SIG-M5 treated with dmso at 0.1 percent for 504 hours (cell line): ENCODE measurements around the gene PITPNC1.
"Not testable (repeated sequence)": the region's sequence is repeated elsewhere in the genome, so short reads cannot be mapped to it uniquely, and the experiment has no call there.

Experiments used
- DNase-seq: peaks from one replicate; lab custom pipeline; 2025; ENCODE audit not compliant: unreplicated experiment; lab: John Stamatoyannopoulos, UW

Gene PITPNC1

GRCh38 chr17:67456103-67456502 lies 79.0 kb downstream of the PITPNC1 start:
- no peak for DNase-seq

GRCh38 chr17:67456889-67457288 lies 79.8 kb downstream of the PITPNC1 start:
- DNase-seq = no peak

- no peak for DNase-seq
Measured at GRCh38 chr17:67458203-67458602, 81.1 kb downstream of the PITPNC1 start.

DNA sequence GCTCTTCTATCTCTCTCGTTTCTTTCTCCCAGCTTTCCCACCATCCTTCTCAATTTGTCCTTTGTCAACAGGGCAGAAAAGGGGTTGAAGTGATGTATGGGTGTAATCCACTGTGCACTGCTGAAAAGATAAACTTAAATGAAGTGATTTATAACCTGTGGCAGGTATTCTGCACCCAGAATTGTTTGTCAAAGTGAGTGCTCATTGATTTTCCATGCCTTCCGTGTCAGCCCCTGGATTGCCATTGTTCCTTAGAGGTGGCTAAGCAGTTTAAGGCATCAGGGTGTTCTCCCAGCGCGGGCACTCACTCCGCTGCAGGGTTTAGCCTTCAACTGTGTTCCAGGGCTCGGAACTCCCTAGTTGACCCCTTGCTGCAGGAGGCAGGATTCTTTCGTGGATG lies 82.9 kb downstream of the PITPNC1 start:
- DNase-seq = no peak

DNA sequence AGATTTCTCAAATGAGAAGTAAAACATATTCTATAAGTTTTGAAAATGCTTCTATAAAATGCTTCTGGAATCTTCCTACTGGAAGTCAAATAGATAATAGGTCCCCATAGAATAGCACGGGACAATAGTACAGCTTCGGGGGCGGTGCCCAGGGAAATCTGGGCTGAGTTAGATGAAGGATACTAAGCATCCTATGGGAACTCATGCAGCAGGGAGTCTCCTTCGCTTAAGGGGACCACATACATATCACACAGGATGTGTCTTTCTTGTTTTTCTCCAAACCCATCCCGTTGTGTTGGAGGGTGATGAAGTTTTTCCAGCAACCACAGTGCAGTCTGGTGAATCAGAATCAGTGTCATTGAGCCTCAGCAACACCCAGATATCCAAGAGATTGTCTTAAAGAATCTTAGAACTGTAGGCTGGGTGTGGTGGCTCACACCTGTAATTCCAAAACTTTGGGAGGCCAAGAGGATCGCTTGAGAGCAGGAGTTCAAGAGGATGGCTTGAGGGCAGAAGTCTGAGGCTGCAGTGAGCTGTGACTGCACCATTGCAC lies 84.2 kb downstream of the PITPNC1 start:
- DNase-seq = no peak

- DNase-seq = no peak
Measured at GRCh38 chr17:67461876-67462275, 84.8 kb downstream of the PITPNC1 start.

GRCh38 chr17:67466251-67466796 lies 89.2 kb downstream of the PITPNC1 start:
- no peak for DNase-seq

DNA sequence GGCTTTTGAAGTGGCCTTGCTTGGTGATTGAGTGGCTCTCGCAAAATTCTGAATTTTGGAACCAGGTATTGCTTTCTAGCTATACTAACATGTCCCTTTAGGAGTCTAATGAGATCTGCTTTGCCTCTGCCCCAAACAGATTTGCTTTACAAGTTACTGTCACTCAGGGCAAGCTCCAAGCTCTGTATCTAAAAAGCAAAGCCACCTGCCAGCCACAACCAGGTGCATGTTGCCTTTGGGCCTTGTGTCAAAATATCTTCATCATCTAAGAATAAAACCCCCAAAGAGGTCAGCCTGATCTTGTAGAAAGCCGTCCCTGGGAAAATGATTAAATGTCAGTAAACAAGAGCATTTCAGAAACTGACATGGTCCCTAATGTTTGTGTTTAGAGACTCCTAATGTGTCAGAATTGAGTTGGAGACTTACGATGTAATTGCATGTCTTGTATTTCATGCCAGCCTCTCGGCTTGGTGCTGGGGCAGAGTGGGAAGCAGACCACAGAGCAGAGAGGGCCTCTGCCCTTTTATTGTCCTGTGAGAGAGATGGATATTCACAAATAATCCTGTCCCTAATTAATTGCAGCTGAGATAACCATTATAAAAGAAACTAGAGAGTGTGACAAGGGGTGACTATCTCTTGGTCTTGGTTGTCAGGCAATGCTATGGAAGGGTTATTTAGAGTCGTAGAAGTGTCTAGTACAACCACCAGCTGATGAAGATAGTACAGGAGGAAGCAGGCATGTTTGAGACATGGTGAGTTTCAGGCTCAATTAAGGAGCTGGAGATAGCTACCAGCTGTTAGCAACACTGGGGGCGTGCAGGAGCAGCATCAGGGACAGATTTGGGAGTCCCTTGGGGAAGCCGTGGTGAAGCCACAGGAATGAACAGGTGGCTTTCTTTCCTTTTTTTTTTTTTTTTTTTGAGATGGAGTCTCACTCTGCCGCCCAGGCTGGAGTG lies 90.7 kb downstream of the PITPNC1 start:
- DNase-seq = no peak

- DNase-seq = peak; percentile 37
Measured at GRCh38 chr17:67469208-67469980, 92.3 kb downstream of the PITPNC1 start.

DNA sequence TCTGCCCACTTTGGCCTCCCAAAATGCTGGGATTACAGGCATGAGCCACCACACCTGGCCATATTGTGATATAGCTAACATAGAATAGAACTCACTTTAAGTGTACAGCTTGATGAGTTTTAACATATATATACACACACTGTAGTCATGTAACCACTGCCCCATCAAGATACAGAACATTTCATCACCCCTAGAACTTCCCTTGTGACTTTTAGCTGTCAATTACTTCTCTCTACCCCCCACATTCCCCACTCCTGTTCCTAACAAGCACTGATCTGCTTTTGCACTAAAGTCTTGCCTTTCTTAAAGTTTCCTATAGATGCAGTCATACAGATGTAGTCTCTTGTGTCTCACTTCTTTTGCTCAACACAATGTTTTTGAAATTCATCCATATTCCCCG lies 93.1 kb downstream of the PITPNC1 start:
- no peak for DNase-seq

DNA sequence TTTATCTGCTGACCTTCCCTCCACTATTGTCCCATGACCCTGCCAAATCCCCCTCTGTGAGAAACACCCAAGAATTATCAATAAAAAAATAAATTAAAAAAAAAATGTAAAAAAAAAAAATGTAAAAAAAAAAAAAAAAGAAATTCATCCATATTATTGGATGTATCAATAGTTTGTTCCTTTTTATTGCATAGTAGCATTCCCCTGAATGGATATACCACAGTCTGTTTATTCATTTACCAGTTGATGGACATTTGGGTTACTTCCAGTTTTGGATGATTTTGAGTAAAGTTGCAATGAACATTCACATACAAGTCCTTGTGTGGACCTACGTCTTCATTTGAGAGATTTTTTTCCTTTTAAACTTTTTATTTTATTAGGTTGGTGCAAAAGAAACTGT lies 94.0 kb downstream of the PITPNC1 start:
- DNase-seq = no peak

DNA sequence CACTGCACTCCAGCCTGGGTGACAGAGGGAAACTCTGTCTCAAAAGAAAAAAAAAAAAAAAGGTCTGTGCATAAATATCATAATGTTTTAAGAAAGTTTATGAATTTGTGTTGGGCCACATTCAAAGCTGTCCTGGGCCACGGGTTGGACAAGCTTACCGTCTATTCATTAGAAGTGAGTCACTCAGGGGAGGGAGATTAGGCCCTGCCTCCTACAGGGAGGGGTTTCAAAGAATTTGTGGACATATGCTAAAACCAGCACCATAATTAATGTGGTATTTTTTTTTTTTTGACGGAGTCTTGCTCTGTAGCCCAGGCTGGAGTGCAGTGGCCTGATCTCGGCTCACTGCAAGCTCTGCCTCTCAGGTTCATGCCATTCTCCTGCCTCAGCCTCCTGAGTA lies 95.5 kb downstream of the PITPNC1 start:
- DNase-seq = not testable (repeated sequence)

DNA sequence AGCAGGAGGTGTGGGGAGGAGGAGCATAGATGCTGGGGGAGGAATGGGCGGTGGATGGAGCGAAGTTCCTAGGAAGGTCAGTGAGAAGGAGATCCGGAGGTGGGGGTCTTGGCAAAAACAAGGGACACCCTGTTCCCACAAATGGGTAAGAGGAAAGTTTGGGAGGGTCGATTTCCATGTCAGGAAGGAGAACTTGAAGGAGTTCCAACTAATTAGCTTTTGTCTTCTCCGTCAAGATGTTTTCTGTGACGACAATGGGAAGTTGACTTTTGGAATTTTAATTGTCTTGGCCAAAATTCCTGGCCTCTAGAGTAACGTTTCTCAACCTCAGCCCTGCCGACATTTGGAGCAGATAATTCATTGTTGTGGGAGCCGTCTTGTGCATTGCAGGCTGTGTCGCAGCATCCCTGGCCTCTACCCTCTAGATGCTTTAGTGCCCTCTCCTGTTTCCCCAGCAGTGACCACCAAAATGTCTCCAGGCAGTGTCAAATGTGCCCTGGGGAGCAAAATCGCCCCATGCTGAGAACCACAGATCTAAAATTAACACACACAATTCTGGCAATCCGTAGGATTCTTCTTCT lies 97.1 kb downstream of the PITPNC1 start:
- DNase-seq = no peak

DNA sequence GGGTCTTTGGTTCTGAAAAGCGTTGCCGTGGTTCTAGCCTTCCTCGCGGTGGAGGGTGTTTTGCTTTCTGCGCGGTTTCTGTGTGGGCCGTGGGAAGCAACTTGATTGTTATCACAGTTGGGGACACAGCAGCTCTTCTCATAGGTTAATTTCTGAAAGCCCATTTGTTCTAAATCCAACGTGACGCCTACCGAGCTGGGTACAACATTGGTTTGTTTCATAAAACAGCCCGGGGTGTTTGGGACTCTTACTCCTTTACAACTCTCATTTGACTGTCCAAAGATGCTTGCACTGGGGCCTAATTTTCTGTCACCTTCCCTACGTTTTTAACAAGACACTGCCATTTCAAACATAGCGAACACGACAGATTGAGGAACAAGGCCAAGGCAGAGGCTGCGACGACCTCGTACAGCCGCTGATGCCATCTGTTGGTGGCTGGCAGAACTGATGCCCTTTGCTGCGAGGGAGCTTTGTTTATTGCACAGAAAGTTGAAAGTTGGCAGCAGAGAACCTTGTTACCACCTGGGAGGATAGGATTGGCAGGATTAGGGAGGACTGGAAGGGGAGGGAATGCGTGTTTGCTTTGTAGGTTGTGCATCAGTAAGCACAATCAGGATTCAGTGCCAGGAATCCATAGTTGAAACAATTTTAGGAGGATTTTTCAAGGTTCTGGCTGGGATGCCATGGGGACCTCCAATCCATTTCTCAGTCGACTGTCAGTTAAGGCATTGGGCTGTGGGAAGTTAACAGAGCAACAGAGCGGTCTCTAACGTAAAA lies 98.3 kb downstream of the PITPNC1 start:
- DNase-seq = peak; percentile 90

DNA sequence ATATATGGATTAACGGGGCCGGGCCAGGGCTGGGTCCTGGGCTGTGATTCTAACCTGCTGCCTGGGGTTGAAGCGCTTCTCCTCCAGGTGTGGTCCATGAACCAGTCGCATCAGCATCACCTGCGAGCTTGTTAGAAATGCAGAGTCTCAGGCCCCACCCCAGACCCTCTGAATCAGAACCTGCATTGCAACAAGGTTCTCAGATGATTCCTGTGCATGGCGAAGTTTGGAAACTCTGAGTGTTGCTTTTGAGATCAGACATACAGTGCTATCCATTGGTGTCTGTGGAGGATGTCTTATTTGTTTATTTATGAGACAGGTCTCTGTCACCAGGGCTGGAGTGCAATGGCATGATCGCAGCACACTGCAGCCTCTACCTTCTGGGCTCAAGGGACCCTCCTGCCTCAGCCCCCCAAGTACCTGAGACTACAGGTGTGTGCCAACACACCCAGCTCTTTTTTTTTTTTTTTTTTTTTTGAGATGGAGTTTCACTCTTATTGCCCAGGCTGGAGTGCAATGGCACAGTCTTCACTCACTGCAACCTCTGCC lies 99.8 kb downstream of the PITPNC1 start:
- no peak for DNase-seq

DNA sequence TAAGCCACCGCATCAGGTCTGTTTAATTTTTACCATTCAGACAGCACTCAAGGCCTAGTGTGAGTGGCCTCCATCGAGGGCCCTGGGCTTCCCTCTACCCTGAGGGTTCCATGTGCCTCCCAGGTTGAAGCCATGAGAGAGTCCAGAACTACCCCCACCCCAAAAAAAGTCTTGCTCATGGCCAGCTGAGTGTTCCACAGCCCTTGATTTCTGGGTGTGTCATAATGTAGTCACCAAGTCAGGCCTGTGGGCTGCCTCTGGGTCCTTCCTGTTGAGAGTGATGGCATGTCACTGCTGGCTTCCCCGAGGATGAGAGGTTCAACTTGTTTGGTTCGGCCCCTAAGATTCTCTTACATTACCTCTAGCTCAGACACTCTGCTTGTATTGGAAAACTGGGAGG lies 100.6 kb downstream of the PITPNC1 start:
- DNase-seq = no peak

- DNase-seq = no peak
Measured at GRCh38 chr17:67478401-67479041, 101.4 kb downstream of the PITPNC1 start.

DNA sequence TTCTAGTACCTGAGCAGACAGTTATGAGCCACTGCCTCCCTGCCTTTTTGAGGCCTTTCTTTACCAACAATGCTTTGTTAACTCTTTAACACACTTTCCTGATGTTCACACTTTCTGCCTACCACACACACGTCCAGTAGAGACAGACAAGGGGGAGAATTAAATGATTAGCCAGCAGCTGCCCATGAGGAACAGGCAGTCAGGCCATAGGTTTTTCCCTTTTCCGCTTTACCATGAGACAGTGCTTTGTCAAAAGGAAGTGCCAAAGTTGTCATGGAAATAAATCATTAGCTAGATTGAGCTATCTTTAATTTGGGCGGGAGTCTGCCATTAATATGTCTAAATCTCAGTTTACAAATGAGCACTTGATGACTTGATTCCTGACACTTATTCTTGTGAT lies 102.1 kb downstream of the PITPNC1 start:
- no peak for DNase-seq

DNA sequence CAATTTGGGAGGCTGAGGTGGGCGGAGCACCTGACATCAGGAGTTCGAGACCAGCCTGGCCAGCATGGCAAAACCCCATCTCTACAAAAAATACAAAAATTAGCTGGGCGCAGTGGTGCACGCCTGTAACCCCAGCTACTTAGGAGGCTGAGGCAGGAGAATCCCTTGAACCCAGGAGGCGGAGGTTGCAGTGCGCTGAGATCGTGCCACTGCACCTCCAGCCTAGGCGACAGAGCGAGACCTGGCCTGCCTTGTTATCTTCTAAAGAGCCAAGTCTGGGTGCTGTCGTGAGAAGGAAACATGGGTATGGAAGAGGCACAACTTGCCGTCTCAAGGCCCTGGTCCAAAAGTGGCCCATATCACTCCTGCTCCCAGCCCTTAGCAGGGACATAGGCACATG lies 103.9 kb downstream of the PITPNC1 start:
- DNase-seq = not testable (repeated sequence)

DNA sequence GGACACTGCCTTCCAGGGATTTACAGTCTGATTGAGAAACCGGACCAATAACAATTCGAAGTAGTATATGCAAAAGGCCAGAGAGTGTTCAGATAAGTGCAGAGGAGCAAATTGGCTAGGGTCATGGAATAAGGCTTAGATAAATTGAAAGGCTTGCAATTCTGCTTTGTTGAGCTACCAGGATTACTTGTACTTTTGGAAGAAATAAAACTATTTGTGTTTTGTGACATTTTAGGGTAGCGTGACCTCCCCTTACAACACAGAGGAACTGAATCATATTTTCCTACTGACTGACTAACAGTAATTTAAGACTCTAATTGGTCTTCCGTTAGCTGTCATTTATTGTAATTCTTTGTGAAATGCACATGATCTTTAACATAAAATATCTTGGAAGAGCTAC lies 104.7 kb downstream of the PITPNC1 start:
- DNase-seq = peak; percentile 82
